Activated CD4-positive, alpha-beta memory T cell treated with anti-CD3 and anti-CD28 coated beads for 36 hours (primary cell): Measurements from ENCODE around the gene CCDC183. TPM values are rescaled to one million over a fixed set of nuclear protein-coding genes. Genes with fewer than 3 reads are reported as not detected.
A peak's percentile ranks its signal among the peaks of the same experiment; 100 is the strongest.
"Not testable (repeated sequence)": the region's sequence is repeated elsewhere in the genome, so short reads cannot be mapped to it uniquely, and the experiment has no call there.

Experiments used
- CTCF ChIA-PET: fragments of 350-600 bp; sonication (Branson Sonifier 250); formaldehyde crosslinking; loops from one replicate; lab custom pipeline; 2021; ENCODE audit warnings: antibody characterized with exemption, inconsistent platforms; lab: Charles Lee
- POLR2A ChIA-PET: fragments of 350-600 bp; sonication (Branson Sonifier 250); formaldehyde crosslinking; loops from one replicate; lab custom pipeline; 2021; ENCODE audit warnings: antibody characterized with exemption; lab: Charles Lee
- DNase-seq: peaks from one replicate; pipeline ENCODE4 v3.0.0-alpha.2; 2020
- H3K27ac Mint-ChIP-seq: one replicate; pipeline ENCODE4 v1.8.0; 2021; ENCODE audit warnings: mixed read lengths
- H3K27me3 Mint-ChIP-seq: one replicate; pipeline ENCODE4 v1.8.0; 2021; ENCODE audit warnings: mixed read lengths
- H3K36me3 Mint-ChIP-seq: one replicate; pipeline ENCODE4 v1.8.0; 2021; ENCODE audit warnings: mixed read lengths
- H3K4me1 Mint-ChIP-seq: one replicate; pipeline ENCODE4 v1.8.0; 2021; ENCODE audit warnings: low read depth, mixed read lengths
- H3K4me3 Mint-ChIP-seq: one replicate; pipeline ENCODE4 v1.8.0; 2021; ENCODE audit warnings: mild to moderate bottlenecking, mixed read lengths
- H3K9me3 Mint-ChIP-seq: one replicate; pipeline ENCODE4 v1.8.0; 2021; ENCODE audit warnings: mixed read lengths
- intact Hi-C: fragments of 100-400 bp; cut with micrococcal nuclease; formaldehyde crosslinking; loops from one replicate; pipeline ENCODE4 v1.15.1; 2023
- total RNA-seq, 2 experiments: library from RNA; stranded (reverse); gene quantifications; one replicate each; pipeline ENCODE4 v1.2.3, GENCODE V29; 2021

Gene CCDC183
- total RNA-seq, 2 experiments from 2014 or later = 0.21 to 0.36 TPM

DNA sequence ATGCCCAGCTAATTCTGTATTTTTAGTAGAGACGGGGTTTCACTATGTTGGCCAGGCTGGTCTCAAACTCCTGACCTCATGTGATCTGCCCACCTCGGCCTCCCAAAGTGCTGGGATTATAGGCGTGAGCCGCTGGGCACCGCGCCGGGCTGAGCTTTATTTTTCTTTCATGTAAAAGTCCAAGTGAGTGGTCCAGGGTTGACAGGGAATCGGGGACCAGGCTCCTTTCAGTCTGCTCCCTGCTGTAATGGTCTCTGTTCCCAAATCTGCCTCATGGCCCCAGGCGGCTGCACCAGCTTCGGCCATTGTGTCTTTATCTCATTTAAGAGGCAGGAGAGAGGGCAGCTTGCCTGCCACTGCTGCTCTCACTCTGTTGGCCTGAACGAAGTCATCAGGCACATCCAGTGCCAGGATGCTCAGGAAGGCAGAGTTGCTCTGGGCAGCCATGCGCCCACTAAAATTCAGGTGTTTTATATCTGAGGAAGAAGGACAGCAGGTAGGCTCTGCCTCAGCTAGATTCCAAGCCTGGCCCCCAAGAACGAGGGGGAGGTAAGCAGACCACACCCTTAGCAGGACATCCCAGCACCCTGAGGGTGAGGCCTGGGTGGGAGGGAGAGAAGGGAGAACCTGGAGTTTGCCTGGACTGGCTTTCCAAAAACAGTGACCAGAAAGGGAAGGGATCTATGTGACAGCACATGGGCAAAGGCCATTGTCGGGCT lies 1.7 kb upstream of the CCDC183 start:
- POLR2A ChIA-PET = no interaction called here
- no peak overlapping the region for H3K27ac Mint-ChIP-seq

DNA sequence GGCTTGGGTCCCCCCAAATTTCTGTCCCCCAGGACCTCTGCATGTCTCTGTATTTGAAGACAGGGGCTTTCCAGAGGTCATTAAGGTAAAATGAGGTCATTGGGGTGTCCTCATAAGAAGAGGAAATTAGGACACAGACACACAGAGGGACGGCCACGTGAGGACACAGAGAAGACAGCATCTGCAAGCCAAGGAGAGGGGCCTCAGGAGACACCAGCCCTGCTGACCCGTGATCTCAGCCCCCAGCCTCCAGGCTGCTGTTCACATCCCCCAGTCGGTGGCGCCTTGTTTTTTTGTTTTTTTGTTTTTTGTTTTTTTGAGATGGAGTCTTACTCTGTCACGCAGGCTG lies 1.2 kb upstream of the CCDC183 start:
- H3K36me3 Mint-ChIP-seq = no peaks in the 10 kb centered on the region
- H3K9me3 Mint-ChIP-seq = no peaks in the 10 kb centered on the region
- CTCF ChIA-PET = no interaction called here
- H3K4me3 Mint-ChIP-seq = no peak overlapping the region
- POLR2A ChIA-PET = no interaction called here
- H3K27me3 Mint-ChIP-seq = no peaks in the 10 kb centered on the region
- H3K4me1 Mint-ChIP-seq = peaks cover 12% of the 10 kb centered on the region
- intact Hi-C loops = loop anchor here (5.0 kb wide), 3 partner anchors 107 to 447 kb away; partner anchors contain the start of genes RNF208 and TUBB4B
- H3K27ac Mint-ChIP-seq = no peak overlapping the region
- no peak for DNase-seq

More for the DNA sequence above, 1.7 kb upstream of the CCDC183 start:
- Mint-ChIP-seq H3K4me1 (peaks cover 12% of the 10 kb centered on the region), H3K36me3 (no peaks in the 10 kb centered on the region), H3K9me3 (no peaks in the 10 kb centered on the region), H3K27me3 (no peaks in the 10 kb centered on the region), H3K4me3 (no peak overlapping the region)
- DNase-seq = no peak
- intact Hi-C loops = loop anchor here (5.0 kb wide), 3 partner anchors 108 to 448 kb away; partner anchors contain the start of genes RNF208 and TUBB4B
- CTCF ChIA-PET = interaction anchor here (0.7 to 3.0 kb wide), 7 partner anchors 12 to 241 kb away, joined by 3 to 23 read pairs (median 4); partner anchors contain the start of genes AJM1, LCN8 and RABL6

DNA sequence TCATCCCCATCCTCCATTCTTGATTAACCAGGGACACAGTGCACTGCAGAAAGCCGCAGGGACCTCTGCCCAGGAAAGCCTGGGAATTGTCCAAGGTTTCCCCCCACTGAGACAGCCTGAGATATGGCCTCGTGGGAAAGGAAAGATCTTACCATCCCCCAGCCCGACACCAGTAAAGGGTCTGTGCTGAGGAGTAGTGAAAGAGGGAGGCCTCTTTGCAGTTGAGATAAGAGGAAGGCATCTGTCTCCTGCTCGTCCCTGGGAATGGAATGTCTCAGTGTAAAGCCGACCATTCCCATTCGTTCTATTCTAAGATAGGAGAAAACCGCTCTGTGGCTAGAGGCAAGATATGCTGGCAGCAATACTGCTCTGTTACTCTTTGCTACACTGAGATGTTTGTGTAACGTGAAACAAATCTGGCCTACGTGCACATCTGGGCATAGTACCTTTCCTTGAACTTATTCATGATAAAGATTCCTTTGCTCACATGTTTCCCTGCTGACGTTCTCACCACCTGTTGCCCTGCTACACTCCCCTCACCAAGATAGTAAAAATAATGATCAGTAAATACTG lies 723 bp downstream of the CCDC183 start:
- CTCF ChIA-PET, DNase-seq, intact Hi-C loops, H3K9me3 Mint-ChIP-seq, H3K36me3 Mint-ChIP-seq, POLR2A ChIA-PET, H3K27ac Mint-ChIP-seq, H3K27me3 Mint-ChIP-seq, H3K4me3 Mint-ChIP-seq: not testable (repeated sequence)
- H3K4me1 Mint-ChIP-seq = peaks cover 21% of the 10 kb centered on the region

DNA sequence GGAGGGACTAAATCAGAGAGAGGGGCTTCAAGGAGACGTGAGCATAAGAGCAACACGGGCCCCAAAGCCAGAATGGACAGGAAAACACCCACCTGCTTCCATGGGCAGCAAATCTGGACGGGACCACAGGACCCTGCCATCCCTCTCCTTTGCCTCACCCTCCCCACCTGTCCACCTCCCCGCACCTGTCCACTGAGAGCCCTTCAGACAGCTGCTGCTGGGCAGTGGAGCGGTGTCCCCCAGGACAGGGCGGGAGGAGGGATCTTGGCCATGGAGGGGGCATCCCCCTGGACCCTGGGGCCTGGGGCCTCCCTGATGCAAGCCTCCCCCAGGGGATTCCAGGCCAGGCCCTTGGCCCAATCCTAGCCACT lies 2.6 kb downstream of the CCDC183 start:
- Mint-ChIP-seq H3K4me3 (no peak overlapping the region), H3K36me3 (no peaks in the 10 kb centered on the region), H3K9me3 (no peaks in the 10 kb centered on the region), H3K27ac (no peak overlapping the region), H3K4me1 (peaks cover 13% of the 10 kb centered on the region), H3K27me3 (peaks cover 9% of the 10 kb centered on the region)
- ChIA-PET POLR2A (no interaction called here), CTCF (no interaction called here)
- no peak for DNase-seq
- intact Hi-C loops = no loop called here

DNA sequence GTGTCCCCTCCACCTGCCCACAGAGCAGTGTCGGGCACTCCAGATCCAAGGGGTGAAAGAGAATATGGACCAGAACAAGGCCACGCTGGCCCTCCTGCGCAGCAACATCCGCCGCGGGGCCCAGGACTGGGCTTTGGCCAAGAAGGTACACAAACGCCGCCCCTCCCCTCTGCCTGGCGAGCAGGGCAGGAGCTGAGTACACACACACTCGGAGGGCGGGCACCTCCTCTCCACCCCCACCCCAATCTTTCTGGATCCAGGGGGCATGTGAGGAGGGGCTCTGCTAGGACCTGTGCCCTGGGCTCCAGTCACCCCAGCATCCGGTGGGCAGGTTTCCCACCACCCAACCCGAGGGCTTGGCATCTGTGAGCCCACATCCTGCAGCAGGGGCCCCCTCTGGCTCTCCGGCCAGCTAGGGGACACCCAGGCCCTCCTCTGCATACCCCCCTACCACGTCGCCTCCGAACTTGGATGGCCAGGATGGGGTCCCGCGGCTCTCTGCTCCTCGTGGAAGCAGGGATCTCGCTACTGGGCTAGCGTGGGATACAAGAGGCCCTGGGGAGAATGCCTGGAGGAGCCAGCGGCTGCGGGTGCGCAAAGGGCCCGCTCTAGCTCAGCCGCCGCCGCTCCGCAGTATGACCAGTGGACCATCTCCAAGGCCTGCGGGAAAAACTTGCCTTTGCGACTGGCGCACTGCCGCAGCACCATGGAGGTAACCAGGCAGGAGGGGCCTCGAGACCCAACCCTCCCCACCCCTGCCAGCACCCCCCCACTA lies 3.1 kb downstream of the CCDC183 start:
- H3K36me3 Mint-ChIP-seq = no peaks in the 10 kb centered on the region
- peaks cover 9% of the 10 kb centered on the region for H3K27me3 Mint-ChIP-seq
- intact Hi-C loops = no loop called here
- H3K9me3 Mint-ChIP-seq = no peaks in the 10 kb centered on the region
- peaks cover 13% of the 10 kb centered on the region for H3K4me1 Mint-ChIP-seq
- ChIA-PET POLR2A (interaction anchor here (1.4 kb wide), 1 partner anchor 287 kb away, joined by 3 read pairs; the partner anchor contains the start of gene MAN1B1), CTCF (interaction anchor here (0.5 to 1.5 kb wide), 4 partner anchors 41 to 236 kb away, joined by 3 to 7 read pairs (median 4); partner anchors contain the start of gene LCN8)
- no peak overlapping the region for H3K27ac Mint-ChIP-seq
- no peak for DNase-seq
- H3K4me3 Mint-ChIP-seq = peak overlapping the region; percentile 46

DNA sequence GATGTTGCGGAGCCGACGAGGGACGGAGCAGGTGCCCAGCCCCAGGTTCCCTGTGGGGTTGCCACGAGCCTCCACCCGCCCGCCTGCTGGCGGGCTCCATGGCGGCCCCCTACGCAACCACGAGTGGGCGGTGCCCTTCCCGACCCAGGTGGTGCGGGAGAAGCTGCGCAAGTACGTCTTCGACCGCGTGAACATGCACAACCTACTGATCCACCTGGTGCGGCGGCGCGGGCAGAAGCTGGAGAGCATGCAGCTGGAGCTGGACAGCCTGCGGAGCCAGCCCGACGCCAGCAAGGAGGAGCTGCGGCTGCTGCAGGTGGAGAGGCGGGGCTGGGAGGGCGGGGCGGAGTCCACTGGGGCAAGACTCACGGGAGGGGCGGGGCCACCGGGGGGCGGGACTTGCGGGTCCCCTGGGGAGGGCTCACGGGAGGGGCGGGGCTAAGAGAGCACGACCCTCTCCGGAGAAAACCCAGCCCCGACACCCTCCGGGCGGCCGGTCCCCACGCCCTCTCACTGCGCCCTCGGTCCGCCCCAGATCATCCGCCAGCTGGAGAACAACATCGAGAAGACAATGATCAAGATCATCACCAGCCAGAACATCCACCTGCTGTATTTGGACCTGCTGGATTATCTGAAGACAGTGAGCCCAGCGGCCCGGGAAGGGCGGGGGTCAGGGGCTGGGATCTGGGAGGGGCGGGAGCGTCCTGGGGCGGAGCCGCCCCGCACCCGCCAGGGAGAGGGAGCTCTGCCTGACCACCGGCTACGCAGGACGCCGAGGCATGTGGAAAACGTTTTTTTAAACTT lies 3.9 kb downstream of the CCDC183 start:
- H3K4me3 Mint-ChIP-seq = peak overlapping the region; percentile 72
- intact Hi-C loops = loop anchor here (1.0 kb wide), 1 partner anchor 9 kb away; the partner anchor contains the start of gene TMEM141
- CTCF ChIA-PET = interaction anchor here (0.5 to 1.5 kb wide), 7 partner anchors 21 to 247 kb away, joined by 3 to 7 read pairs (median 3); partner anchors contain the start of genes AJM1 and LCN8
- H3K27ac Mint-ChIP-seq = no peak overlapping the region
- H3K4me1 Mint-ChIP-seq = peaks cover 13% of the 10 kb centered on the region
- no peaks in the 10 kb centered on the region for H3K9me3 Mint-ChIP-seq
- POLR2A ChIA-PET = interaction anchor here (1.4 kb wide), 1 partner anchor 286 kb away, joined by 3 read pairs; the partner anchor contains the start of gene MAN1B1
- peaks cover 9% of the 10 kb centered on the region for H3K27me3 Mint-ChIP-seq
- no peaks in the 10 kb centered on the region for H3K36me3 Mint-ChIP-seq
- peak; percentile 91 for DNase-seq

DNA sequence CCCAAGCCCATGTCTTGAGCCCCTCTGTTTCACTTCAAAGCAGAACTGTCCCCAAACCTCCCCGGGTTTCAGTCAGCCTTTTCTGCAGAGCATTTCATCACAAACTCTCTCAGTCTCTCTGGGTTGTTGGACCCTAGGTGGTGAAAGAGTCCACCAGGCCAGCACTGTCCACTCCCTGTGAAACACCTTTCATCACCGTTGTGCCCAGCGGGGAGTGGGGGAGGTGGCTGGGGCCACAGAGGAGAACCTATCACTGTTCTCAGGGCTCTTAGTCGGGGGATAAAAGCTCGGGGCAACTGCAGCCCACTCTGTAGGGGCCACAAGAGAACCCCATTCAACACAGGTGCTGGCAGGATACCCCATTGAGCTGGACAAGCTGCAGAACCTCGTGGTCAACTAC lies 6.2 kb downstream of the CCDC183 start:
- Mint-ChIP-seq H3K4me1 (peaks cover 22% of the 10 kb centered on the region), H3K4me3 (no peak overlapping the region), H3K27ac (no peak overlapping the region), H3K27me3 (peaks cover 9% of the 10 kb centered on the region), H3K9me3 (no peaks in the 10 kb centered on the region), H3K36me3 (no peaks in the 10 kb centered on the region)
- ChIA-PET CTCF (interaction anchor here (1.1 to 1.5 kb wide), 2 partner anchors 10 to 15 kb away, joined by 3 to 4 read pairs; no protein-coding TSS in a partner anchor), POLR2A (no interaction called here)
- no peak for DNase-seq
- intact Hi-C loops = no loop called here

DNA sequence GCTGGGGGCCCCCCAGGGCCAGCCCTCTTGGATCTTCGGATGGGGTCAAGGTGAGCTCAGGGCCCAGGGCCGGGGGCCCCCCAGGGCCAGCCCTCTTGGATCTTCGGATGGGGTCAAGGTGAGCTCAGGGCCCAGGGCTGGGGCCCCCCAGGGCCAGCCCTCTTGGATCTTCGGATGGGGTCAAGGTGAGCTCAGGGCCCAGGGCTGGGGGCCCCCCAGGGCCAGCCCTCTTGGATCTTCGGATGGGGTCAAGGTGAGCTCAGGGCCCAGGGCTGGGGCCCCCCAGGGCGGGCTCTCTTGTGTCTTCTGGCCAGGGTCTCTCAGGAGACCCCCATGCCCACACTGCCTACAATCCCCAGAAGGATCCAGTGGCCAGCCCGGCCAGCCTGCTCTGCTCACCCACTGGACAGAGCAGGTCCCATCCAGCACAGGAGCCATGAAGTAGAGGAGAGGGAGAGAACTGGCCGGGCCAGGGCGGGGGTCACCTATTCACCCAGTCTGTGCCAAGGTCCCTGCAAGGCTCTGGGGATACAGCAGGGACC lies 6.9 kb downstream of the CCDC183 start:
- H3K4me1 Mint-ChIP-seq = peaks cover 22% of the 10 kb centered on the region
- CTCF ChIA-PET, DNase-seq, H3K27me3 Mint-ChIP-seq, POLR2A ChIA-PET, H3K36me3 Mint-ChIP-seq, H3K27ac Mint-ChIP-seq, H3K4me3 Mint-ChIP-seq, H3K9me3 Mint-ChIP-seq, intact Hi-C loops: not testable (repeated sequence)

DNA sequence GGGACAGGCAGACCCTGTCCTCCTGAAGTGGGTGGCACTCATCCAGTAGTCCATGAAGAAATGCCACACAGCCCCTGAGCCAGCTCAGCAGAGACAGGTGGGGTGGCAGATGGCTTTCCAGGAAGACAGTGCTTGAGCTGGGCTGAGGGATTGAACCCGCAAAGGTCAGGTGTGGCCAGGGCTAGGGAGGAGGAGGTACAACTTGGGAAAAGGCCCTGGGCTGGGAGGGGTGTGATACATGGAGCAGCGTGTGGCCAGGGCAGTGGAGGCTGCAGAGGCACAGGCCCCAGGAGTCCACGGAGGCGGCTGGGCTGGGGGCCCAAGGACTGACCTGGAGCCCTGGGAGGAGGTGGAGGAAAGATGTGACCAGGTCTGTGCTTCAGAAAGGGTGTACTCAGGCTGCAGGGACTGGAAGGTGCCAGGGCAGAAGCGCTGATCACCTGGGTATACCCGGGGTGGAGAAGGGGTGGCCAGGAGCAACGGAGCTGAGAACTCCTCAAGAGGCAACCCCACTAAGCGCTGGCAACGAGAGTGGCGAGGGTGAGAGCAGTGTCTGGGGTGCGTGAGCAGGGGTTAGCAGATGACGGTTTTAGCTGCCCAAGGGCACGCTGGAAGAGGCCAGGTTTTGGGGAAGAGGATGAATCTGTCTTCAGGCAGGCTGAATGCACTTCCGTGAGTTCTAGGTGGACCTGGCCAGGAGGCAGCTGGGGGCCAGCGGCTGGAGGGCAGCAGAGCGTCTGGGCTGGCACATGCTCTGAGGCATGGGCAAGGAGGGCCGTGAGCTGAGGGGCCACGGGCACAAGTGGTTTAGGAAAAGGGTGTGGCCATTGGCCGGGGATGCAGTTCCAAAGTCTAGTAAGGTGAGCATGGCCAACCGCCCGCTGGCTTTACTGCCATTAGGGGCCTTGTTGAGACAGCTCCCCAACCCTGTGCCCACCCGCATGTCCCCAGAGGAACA lies 7.7 kb downstream of the CCDC183 start:
- no peak for DNase-seq
- CTCF ChIA-PET = interaction anchor here (1.2 to 9.8 kb wide), 2 partner anchors 11 to 39 kb away, joined by 3 to 56 read pairs; partner anchors contain the start of gene AJM1
- POLR2A ChIA-PET = no interaction called here
- Mint-ChIP-seq H3K36me3 (no peaks in the 10 kb centered on the region), H3K27ac (no peak overlapping the region), H3K9me3 (no peaks in the 10 kb centered on the region), H3K4me3 (no peak overlapping the region), H3K4me1 (peaks cover 23% of the 10 kb centered on the region), H3K27me3 (peaks cover 9% of the 10 kb centered on the region)
- intact Hi-C loops = no loop called here

DNA sequence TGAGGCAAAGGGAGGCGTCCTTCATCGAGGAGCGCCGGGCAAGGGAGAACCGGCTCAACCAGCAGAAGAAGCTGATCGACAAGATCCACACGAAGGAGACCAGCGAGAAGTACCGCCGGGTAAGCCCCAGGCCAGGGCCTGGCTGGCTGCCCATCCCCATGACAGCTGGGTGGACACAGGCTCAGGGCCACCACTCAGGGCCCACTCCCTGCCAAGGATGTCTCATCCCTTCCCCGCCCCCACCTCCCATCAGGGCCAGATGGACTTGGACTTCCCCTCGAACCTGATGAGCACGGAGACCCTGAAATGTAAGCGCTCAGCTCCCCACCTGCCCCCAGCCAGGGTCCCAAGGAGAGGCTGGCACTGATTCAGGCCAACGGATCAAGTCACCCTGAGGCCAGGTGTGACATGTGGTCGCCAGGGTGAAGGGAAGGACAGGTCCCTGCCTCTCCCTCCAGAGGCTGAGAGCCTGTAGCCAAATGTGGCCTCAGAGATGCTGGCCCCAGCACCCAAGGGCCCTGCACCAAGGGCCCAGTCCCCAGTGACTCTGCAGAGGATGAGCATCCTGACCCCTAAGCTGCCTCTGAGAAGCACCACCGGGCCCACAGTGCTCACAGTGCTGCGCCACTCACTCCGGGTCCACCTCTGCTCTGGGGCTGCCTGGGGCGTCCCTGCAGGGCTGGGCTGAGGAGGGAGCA lies 8.5 kb downstream of the CCDC183 start:
- peaks cover 30% of the 10 kb centered on the region for H3K4me1 Mint-ChIP-seq
- CTCF ChIA-PET = interaction anchor here (1.2 to 9.8 kb wide), 2 partner anchors 12 to 38 kb away, joined by 3 to 56 read pairs; partner anchors contain the start of gene AJM1
- H3K36me3 Mint-ChIP-seq = peaks cover 2% of the 10 kb centered on the region
- no peaks in the 10 kb centered on the region for H3K9me3 Mint-ChIP-seq
- intact Hi-C loops = loop anchor here (5.0 kb wide), 1 partner anchor 38 kb away; the partner anchor contains the start of gene AJM1
- POLR2A ChIA-PET = no interaction called here
- H3K27me3 Mint-ChIP-seq = peaks cover 9% of the 10 kb centered on the region
- no peak overlapping the region for H3K4me3 Mint-ChIP-seq
- no peak overlapping the region for H3K27ac Mint-ChIP-seq
- no peak for DNase-seq
